Measurements from ENCODE around the gene CACNA1H. TPM values are rescaled to one million over a fixed set of nuclear protein-coding genes. Genes with fewer than 3 reads are reported as not detected.

CACNA1H gene
- total and polyA plus RNA-seq, 7 donors = 0.46 to 181 (median 37.0) TPM

- DNase-seq = no peak
- Histone ChIP-seq H3K36me3 (no peaks in the 10 kb centered on the region), H3K4me1 (peaks cover 0 to 3% (median 0%) of the 10 kb centered on the region in 4 donors), H3K27me3 (peaks cover 12 to 70% (median 41%) of the 10 kb centered on the region in 3 donors), H3K27ac (no peak overlapping the region), H3K4me3 (no peak overlapping the region), H3K9me3 (no peaks in the 10 kb centered on the region)
- WGBS, 2 donors = 84 to 87% methylated on average over 32 of the region's 32 CpGs
- no peak for TF ChIP-seq POLR2AphosphoS5 (IDR thresholded peaks at IDR 0.05)
- no peak for TF ChIP-seq POLR2A (IDR thresholded peaks at IDR 0.05)
- intact Hi-C loops (cut with DNase I) = no loop called here
These were observed 109.4 kb downstream of the CACNA1H start for GRCh38 chr16:1262210-1262845.

- no peak for TF ChIP-seq POLR2AphosphoS5 (IDR thresholded peaks at IDR 0.05)
- TF ChIP-seq EP300 (IDR thresholded peaks at IDR 0.05) = no peak
- no peak for TF ChIP-seq CTCF (IDR thresholded peaks at IDR 0.05)
- TF ChIP-seq POLR2A (IDR thresholded peaks at IDR 0.05) = no peak
- Histone ChIP-seq H3K36me3 (no peaks in the 10 kb centered on the region), H3K4me3 (no peak overlapping the region), H3K27me3 (peaks cover 12 to 65% (median 41%) of the 10 kb centered on the region in 3 donors), H3K4me1 (peaks cover 0 to 3% (median 0%) of the 10 kb centered on the region in 4 donors), H3K27ac (no peak overlapping the region), H3K9me3 (no peaks in the 10 kb centered on the region)
- intact Hi-C loops (cut with DNase I) = no loop called here
- WGBS, 2 donors = 80 to 85% methylated on average over 9 of the region's 9 CpGs
- no peak for DNase-seq
These were observed 109.9 kb downstream of the CACNA1H start for GRCh38 chr16:1262846-1263221.

- Histone ChIP-seq H3K36me3 (no peaks in the 10 kb centered on the region), H3K27me3 (peaks cover 11 to 59% (median 39%) of the 10 kb centered on the region in 3 donors), H3K4me1 (peaks cover 0 to 3% (median 0%) of the 10 kb centered on the region in 4 donors), H3K27ac (no peak overlapping the region), H3K9me3 (no peaks in the 10 kb centered on the region), H3K4me3 (no peak overlapping the region)
- TF ChIP-seq POLR2A (IDR thresholded peaks at IDR 0.05) = no peak
- WGBS, 2 donors = 73 to 81% methylated on average over 15 of the region's 15 CpGs
- DNase-seq = no peak
- intact Hi-C loops (cut with DNase I) = no loop called here
These were observed 110.9 kb downstream of the CACNA1H start for GRCh38 chr16:1263591-1264344.

GRCh38 chr16:1264345-1265089, 111.6 kb downstream of the CACNA1H start:
- Histone ChIP-seq H3K4me1 (no peaks in the 10 kb centered on the region), H3K4me3 (no peak overlapping the region), H3K9me3 (no peaks in the 10 kb centered on the region), H3K36me3 (no peaks in the 10 kb centered on the region), H3K27me3 (peaks cover 4 to 52% (median 31%) of the 10 kb centered on the region in 3 donors), H3K27ac (no peak overlapping the region)
- intact Hi-C loops (cut with DNase I) = no loop called here
- no peak for DNase-seq
- WGBS, 2 donors = 96 to 97% methylated on average over 16 of the region's 16 CpGs
- no peak for TF ChIP-seq CTCF (IDR thresholded peaks at IDR 0.05)
- no peak for TF ChIP-seq POLR2A (IDR thresholded peaks at IDR 0.05)
- no peak for TF ChIP-seq EP300 (IDR thresholded peaks at IDR 0.05)

- Histone ChIP-seq H3K36me3 (no peaks in the 10 kb centered on the region), H3K4me1 (no peaks in the 10 kb centered on the region), H3K4me3 (no peak overlapping the region), H3K9me3 (no peaks in the 10 kb centered on the region), H3K27me3 (peaks cover 3 to 45% (median 25%) of the 10 kb centered on the region in 3 donors), H3K27ac (no peak overlapping the region)
- intact Hi-C loops (cut with DNase I) = no loop called here
- WGBS, 2 donors = 80 to 87% methylated on average over 13 of the region's 13 CpGs
- TF ChIP-seq EP300 (IDR thresholded peaks at IDR 0.05) (no peak), POLR2A (IDR thresholded peaks at IDR 0.05) (no peak), CTCF (IDR thresholded peaks at IDR 0.05) (no peak), POLR2AphosphoS5 (IDR thresholded peaks at IDR 0.05) (no peak)
- DNase-seq = no peak
These were observed 112.3 kb downstream of the CACNA1H start for GRCh38 chr16:1265090-1265630.
